GM19452 (cell line): ENCODE results near the gene PHF1.

ENCODE experiments used
- ATAC-seq: cut with Tn5 transposase; IDR thresholded peaks from one replicate; pipeline ENCODE4 v1.9.1; 2021; ENCODE audit not compliant: unreplicated experiment

The PHF1 gene

DNA sequence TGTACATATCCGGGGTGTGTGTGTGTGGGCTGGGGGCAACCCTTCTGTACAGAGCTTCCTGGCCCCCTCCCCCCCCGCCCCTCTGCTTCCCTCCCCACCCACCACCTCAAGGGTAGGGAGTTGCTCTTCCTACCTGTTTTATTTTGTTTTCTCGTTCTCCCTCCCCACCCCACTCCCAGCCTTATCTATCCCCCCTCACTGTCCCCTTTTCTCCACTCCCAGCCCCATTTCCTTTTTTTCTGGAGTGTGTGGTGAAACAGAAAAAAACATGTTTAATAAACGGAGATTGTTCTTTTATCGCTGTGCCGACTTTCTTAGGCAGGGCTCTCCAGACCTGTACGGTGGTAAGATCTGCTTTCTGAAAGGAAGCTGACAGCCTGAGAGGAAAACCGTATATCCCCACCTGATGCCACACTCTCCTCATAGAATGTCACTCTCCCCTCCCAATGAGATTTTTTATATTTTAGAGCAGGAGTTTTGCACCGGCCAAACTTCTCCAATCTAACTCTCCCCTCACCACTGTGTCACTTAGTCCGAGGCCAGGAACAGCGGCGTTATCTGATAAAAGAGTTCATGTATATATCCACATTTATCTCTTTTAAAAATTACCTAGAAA lies 42.7 kb downstream of the PHF1 start:
- ATAC-seq, result no peak

DNA sequence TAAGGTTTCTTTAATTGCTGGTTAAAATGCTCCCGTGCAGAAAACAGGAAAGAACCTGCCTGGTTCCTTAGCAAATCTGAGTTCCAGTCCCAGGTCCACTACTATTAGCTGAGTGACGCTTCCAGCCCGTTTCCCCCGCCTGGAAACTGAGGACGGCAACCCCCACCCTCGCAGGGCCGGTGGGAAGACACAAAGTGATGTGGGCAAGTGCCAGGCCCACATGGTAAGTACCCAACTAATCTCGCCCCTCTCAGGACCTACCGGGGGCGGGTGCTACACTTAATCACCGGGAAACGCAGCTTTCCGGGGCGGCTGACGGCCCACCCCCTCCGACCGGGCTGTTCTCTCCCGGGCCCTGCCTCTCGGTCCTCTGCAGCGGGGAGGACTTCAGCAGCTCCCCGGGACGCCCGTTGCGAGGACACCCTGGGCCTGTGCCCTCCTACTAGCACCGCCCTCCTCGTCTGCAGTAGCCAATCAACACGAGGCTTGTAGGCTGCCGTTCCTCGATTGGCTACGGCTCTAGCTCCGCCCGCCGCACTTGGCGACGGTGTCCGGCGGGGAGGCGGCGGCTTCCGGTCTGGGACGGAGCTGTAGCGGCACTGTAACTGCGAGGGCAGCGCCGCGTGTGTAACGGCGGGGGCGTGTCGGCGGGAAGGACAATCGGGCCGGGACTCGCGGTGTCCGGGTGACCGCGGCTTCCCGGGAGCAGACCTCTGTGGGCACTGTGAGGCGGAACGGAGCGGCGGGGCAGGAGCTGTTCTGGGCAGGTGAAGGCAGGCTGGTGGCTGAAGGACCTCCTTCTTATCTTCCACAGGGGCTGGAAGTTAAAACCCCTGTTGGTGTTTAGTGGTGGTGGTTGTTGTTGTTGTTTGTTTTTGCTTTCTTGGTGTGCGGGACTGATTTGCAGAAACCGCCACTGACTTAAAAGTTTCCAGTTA lies 43.5 kb downstream of the PHF1 start, which contains the start of gene ZBTB9:
Gene ZBTB9 (plus strand): TSS at position 568 of the 938 bp plus-strand sequence. CDS start 525 bp downstream, outside the sequence.
- ATAC-seq, result peak; percentile 100

DNA sequence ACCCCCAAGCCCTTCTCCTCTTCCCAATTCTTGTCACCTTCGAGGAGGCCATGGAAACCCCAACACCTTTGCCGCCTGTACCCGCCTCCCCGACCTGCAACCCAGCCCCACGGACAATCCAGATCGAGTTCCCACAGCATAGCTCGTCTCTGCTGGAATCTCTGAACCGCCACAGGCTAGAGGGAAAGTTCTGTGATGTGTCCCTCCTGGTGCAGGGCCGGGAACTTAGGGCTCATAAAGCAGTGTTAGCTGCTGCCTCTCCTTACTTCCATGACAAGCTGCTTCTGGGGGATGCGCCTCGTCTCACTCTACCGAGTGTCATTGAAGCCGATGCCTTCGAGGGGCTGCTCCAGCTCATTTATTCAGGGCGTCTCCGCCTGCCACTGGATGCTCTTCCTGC lies 44.2 kb downstream of the PHF1 start:
- ATAC-seq, result no peak

DNA sequence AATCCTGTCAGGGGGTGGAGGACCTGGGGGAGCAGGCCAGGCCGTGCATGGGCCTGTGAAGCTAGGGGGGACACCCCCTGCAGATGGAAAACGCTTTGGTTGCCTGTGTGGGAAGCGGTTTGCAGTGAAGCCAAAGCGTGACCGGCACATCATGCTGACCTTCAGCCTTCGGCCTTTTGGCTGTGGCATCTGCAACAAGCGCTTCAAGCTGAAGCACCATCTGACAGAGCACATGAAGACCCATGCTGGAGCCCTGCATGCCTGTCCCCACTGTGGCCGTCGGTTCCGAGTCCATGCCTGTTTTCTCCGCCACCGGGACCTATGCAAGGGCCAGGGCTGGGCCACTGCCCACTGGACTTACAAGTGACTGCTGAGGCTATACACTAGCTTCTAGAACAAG lies 45.3 kb downstream of the PHF1 start:
- no peak for ATAC-seq

DNA sequence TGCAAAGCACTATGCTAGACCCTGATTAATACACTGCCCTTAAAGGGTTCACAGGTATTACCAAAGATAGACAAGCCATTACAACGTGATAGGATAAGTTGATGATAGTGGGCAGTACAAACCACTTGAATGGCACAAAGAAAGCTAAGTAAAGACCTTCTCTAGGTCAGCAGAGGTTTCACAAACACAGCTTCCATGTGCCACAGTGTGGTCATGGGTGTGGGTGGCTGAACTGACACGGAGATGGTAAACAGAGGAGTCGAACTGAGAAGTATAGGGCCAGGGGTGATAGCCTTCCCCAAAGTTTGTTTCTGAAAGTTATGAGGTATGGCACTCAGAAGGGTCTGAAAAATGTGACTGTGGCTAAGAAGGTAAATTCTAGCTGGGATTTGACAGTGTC lies 47.9 kb downstream of the PHF1 start:
- no peak for ATAC-seq

GRCh38 chr6:33459226-33459625 lies 48.4 kb downstream of the PHF1 start:
- ATAC-seq, result no peak
